Stimulated activated CD8-positive, alpha-beta memory T cell treated with anti-CD3 and anti-CD28 coated beads, Interleukin-7, amount 100 ng/mL, for 4 hours (primary cell): ENCODE measurements around the gene PPA2.
"Not testable (repeated sequence)": the region's sequence is repeated elsewhere in the genome, so short reads cannot be mapped to it uniquely, and the experiment has no call there.

ENCODE experiments used
- DNase-seq, 2 donors: peaks; one replicate each; pipeline ENCODE4 v3.0.0-alpha.2; 2020; ENCODE audit warnings: low read depth in 2 of 2

The PPA2 gene

DNA sequence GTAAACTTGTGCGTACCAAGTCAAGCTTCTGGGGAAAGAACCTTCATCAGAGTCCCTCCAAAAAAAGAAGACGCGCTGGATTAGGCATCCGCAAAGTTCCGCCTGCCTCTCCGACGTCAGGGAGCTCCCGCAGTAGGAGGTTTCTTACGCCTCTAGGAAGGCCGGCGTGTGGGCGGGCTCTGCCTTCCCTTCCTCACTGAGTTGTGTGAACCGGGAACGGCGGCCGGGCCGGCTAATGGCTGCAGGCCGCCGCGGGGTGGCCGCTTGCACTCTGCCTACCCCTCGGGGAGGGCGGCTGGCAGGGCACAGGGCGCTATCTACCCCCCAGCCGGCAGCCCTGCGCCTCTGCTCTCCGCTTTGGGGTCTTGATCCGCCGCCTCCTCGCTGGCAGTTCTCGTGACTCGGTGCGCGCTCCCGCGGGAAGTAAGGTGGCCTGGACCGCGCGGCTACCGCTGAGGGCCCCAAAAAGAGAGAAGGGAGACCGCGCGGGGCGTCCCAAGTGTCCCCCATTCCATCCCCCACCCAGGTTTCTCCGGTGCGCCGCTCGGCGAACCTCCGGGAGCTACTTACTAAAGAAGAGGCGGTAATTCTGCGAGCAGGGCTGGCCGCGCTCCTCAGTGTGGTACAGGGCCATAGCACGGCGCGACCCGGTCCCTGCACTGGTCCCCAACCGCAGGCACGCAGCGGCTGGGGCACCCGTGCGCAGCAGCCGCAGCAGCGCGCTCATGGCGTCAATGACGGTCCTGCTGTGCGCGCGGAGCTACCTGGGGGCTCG lies at the start of gene PPA2:
TSS of gene PPA2 (minus strand) at position 739 of the 775 bp plus-strand sequence. CDS start at position 727, 12 bp downstream.
- peak; percentile 54 to 61 for DNase-seq

DNA sequence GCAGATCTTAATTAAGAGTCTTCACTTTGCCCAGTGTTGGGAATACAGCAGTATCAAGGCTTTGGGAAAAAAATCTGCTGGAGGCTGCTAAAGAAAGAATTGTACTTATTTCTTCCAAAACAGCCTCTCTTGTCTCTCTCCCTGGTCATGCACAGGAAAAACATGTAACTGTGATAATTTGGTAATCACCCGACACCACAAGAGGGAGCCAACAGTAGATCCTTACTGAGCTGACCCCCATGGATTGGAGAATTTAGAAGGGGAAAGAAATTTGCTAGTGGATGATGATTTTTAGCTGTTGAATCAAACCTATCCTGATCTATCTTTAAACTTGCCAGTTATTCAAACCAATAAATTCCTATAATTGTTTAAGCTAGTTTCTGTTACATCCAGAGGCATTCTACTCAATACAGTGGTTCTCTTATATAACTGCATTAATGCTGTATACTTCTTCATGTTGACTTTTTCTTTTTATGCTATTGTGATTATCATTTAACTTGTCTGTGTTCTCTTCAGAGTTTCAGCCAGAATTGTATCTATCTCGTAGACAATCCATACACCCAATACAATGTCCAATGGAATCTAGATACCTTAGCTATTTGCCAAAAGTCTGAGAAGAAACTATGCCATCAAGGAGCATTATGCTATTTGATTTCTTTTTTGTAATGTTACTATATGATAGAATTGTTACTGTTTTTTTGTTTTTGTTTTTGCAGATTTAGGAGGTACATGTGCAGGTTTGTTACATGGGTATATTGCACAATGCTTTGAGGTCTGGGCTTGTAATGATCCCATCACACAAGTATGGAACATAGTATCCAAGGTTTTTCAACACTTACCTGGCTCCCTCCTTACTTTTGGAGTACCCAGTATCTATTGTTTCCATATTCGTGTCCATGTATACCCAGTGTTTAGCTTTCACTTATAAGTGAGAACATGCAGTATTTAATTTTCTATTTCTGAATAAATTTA lies 47.2 kb upstream of the PPA2 start:
- DNase-seq: no peak

DNA sequence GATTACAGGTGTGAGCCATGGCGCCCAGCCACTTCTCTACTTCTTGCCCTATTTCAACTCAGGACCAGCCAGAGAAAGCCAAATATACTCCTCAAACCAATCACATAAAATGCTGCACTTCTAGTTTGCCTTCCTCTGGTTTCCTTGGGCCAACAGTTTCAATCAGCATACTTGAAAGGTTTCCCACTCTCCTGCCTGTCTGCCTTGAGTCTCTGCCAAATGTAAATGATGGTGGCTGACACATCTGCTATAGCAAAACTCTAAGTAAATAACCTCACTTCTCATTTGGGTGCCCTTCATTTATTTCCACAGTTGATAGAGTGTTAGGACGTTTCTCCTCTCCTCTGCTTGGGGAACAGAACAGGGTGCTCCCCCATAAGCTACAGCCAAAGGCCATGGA lies 36.4 kb upstream of the PPA2 start:
- DNase-seq: no peak

DNA sequence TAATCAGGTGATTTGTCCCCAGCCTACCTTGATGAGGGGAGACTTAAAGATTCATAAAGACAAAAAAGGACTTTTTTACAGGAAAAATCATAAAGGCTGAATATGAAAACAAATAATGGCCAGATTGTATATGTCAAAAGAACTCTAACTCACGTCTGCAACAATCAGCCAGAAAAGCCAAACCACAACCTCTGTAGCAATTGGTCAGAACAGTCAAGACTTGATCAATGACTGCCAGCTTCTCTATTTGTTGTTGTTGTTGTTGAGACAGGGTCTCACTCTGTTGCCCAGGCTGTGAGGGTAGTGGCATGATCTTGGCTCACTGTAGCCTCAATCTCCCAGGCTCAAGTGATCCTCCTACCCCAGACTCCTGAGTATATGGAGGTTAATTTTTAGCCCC lies 35.9 kb upstream of the PPA2 start:
- DNase-seq: no peak

DNA sequence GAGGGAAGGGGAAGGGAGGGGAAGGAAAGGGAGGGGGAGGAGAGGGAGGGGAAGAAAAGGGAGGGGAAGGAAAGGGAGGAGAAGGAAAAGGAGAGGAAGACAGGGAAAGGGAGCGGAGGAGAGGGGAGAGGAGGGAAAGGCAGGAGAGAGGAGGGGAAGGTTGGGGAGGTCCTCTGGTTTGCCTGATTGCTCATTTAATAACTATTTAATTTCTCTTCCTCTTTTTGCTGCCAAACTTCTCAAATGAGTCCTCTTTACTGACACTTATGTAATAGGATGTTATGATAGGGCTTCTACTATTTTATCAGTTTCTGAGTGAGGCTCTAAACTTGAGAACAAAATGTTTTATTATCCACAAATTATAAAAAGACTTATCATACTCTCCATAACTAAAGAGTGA lies 35.4 kb upstream of the PPA2 start:
- no peak for DNase-seq

DNA sequence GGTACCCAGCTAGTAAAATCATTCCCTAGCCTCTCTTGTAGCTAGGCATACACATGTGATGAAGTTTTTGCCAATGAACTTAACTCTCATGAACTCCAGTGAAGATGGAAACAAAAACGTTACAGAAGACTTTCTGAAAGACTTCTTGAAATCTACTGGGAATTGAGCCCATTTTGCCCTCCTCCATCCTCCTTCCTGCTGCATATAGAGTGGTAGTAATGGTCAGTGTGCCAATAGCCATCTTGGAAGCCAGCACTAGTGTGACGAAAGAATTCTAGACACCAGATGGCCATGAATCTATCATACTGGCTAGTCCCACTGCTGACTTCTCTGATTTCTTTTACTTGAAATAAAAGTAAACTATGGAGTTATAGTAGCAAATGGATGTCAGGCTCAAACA lies 30.9 kb upstream of the PPA2 start:
- DNase-seq: no peak

DNA sequence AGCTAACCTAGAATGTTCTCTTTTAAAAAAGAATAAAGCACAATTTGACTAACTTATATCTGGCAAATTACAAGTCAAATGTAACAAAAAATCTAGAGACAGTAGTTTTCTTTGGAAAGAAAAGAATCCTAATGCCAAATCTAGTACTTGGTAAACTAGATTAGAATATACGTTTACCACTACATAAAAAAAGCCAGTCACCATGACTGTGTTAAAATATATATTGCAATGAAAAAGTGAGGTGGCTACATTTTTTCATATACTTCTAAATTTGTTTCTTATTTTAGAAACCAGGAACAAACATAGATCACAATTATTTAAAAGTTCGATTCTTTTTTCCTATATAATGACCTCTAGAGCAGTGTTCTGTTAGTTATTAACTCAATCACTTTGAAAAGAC lies 29.6 kb upstream of the PPA2 start:
- no peak for DNase-seq

DNA sequence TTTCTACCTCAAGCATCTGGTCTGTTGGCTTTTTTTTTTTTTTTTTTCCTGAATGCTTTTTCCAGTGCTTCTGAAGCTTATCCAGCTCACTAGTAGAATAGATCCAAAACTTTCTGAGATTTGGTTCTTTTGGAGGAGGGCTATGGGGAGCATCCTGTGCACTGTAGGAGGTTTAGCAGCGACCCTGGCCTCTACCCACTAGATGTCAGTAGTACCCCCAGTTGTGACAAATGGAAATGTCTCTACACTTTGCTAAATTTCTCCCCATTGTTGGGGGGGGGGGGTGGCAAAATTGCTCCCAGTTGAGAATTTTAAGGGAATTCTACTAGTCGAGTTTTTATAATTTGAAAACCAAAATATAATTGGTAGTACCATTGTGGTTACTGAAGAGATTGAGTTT lies 23.0 kb upstream of the PPA2 start:
- DNase-seq: no peak

DNA sequence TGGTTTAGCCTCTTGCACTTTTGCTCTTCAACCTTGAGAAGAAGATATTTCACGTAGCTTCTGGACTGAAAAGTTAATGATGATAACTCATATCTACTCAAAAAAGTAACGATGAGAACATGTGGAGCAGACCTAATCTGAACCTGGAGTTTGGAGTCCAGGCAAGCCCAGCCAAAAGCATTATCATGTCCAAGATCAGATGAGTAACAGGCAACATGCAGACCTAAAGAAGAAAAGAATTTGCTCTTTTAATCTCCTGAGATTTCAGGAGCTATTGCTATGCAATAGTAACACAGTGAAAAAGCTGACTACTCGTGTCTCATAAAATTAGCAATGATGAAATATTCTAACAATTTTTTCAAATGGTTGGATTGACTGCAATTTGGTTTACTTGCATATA lies 21.8 kb upstream of the PPA2 start:
- no peak for DNase-seq

DNA sequence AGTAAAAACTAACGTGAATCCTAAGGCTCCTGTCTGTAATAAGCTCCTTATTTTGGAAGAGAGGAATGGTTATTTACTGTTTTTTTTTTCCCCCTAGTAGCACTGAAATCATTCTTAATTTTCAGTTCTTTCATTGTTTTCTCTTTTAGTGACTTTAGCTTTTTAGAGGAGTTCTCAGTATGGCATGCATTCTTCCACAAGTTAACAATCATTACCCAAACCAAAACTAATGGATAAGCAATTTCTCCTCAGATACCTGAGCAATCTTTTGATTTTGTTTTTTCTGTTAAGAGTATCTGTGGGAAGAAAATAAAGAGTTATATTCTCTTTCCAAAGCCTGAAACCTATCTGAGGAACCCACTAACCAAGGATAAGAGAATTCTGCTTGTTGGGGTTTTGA lies 16.7 kb upstream of the PPA2 start:
- DNase-seq: no peak

DNA sequence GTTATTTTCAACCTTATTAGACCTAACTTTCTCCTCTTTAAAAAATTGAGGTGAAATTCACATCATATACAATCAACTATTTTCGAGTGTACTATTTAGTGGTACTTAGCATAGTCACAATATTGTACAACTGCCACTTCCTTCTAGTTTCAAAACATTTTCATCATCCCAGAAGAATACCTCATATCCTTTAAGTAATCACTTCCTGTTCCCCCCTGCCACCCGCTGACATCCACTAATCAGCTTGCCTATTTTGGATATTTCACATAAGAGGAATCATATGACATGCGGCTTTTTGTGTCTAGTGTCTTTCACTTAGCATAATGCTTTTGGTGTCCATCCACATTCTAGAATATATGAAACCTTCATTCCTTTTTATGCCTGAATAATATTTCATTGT lies 10.0 kb upstream of the PPA2 start:
- DNase-seq: no peak

DNA sequence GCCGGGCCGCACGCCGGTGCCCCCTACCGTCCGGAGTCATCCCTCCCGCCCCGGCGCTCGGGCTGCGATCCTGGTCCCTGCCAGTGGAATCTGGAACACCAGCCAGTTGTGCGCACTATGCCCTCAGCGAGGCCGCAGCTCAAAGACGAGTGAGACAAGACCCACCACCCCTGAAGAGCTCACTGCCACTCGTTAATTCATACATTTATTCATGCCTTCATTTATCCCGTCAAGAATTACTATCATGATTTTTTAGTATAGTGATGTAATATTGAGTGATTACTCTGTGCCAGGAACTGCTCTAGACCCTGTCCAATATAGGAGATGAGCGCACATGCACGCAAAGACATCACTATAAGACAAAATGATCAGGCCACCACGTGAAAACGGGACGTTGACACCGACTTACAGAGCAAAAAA lies 247 bp upstream of the PPA2 start:
- peak in 1 of 2 donors; percentile 79 for DNase-seq

DNA sequence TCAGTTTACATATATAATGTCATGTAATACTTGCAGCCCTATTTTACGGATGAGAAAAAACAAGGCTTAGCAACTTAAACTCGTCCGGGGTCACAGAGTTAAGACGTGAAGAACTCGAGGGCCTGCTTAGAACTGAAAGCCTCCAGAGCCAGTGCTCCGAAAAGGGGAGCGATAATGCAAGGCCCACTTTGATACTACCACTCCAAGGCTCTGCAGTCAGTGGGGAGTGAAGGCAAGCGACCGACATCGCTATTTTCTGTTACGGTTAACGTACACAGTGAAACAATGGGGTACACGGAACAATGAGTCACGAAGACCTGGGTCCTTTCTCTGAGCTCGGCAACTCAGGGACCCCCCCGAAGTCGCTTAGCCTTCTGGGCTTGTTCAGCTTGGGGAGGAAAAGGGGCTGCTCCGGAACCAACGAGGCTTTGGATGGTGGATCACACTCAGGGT lies 965 bp downstream of the PPA2 start:
- DNase-seq: no peak

DNA sequence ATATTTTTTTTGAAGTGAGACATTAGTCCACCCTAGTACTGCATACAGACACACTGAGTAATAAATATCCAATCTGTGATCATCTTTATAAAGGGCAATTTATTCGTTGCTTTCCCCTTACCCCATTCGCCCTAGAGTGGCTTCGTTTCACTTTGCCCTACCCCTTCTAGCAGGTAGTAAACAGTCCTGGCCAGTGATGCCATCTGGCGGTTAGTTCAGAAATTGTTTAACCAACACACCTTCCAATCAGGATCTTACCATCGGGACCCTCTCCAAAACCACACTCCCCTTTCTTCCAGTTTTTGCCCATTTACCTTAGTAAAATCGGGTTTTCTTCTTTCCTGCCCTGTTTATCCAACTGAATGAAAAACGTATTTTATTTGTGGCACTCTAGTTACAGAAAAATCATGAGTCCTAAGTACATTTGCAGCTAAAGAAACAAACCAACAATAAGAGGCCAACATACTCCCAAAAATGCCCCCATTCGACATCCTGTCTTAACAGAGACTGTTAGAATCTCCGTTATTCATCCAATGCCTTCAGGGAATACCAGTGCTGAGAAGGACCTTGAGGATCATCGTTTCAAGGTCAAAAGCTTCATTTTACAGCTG lies 2.2 kb downstream of the PPA2 start:
- peak; percentile 43 to 67 for DNase-seq

DNA sequence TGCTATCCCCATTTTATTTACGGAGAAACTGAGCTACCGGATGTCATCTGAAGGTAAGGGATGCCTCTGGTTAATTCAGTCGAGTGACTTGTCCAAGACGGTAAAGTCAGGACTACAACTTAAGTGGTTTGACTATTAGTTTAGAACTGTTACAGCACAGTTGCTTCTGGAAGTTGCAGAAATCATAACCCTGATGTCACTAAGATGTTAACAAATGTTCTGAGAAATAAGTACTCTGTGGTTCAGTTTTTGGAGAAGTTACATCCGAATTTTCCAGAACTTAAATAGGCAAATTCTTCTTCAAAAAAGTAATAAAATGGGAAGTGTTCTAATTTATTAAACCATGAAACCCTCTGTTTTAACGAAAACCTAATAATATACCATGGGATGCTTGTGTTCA lies 3.1 kb downstream of the PPA2 start:
- DNase-seq: no peak

DNA sequence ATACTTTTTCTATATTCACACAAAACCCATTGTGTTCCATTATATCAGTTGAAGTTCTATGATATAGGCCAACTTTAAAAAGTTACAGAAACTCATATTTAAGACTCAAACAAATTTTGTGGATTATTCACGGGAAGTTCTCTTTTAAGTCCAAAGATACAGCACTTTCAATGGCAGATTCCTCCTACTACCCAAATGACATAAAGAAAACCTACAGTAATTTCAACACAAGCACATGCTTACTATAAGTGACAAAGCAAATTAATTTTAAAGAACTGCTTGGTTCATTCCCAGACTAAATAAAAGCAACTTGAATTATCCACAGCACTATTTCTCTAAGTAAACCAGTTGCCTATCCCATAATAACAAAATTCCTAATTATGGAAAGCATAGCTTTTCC lies 4.1 kb downstream of the PPA2 start:
- DNase-seq: no peak

DNA sequence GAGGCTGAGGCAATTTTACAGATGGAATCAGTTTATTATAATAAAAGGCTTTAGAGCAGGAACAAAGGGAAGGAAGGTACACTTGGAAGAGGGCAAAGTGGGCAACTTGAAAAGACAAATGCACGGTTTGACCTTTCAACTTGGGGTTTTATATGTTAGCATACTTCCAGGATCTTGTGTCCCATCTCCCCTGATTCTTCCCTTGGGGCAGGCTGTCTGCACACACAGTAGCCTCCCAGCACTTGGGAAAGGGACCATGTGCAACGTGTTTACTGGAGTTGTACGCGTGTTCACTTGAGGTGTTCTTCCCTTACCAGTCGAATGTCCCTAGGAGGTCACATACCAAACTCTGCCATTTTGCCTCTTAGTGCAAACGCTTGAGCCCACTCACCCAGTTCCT lies 7.3 kb downstream of the PPA2 start:
- no peak for DNase-seq

DNA sequence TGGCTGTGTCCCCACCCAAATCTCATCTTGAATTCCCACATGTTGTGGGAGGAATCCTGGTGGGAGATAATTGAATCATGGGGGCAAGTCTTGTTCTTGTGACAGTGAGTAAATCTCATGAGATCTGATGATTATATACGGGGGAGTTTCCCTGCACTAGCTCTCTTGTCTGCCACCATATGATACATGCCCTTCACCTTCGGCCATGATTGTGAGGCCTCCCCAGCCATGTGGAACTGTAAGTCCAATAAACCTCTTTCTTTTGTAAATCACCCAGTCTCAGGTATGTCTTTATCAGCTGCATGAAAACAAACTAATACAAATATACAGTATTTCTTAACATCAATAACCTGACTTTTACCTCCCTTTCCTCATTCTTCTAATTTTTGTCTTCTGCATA lies 9.3 kb downstream of the PPA2 start:
- DNase-seq: not testable (repeated sequence)

DNA sequence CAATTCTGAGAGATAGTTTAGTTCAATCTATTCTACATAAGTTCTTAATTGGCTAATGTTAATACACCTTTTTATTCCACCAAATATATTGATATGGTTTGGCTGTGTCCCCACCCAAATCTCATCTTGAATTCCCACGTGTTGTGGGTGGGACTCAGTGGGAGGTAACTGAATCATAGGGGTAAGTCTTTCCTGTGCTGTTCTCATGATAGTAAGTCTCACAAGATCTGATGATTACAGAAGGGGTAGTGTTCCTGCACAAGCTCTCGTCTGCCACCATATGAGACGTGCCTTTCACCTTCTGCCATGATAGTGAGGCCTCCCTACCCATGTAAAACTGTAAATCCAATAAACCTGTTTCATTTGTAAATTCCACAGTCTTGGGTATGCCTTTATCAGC lies 11.3 kb downstream of the PPA2 start:
- no peak for DNase-seq

DNA sequence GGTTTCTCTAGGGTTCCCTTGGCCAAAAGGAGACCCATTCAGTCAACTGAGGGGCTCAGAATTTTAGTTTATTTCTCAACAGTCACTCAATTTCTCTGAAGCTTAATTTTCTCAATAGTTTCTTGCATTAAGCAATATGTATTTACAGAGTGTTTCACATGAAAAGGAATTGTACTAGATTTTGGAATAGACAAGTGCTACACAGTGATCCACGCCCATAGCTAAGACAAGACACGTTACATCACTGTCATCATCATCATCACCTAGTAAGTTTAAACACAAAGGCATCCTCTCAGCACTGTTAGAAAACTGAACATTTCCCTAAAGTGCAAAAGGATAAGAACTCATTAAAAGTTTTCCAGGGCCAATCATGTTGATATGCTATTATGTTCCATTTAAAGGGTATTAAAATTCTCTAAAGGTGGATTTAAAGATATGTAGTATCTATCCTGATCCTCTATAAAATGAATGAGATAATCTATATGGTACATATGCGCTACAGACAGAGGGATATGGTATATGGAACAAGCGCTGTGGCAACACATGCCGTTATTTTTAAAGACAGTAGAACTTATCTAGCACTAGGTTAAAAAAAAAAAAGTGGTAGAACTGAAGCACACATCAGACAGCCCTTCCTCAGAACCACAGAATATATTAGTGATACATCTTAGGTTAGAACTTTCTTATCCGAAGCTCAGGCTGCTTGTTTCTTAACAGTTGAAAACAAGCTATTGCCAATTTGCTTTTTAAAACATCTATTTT lies 12.1 kb downstream of the PPA2 start:
- DNase-seq: no peak

DNA sequence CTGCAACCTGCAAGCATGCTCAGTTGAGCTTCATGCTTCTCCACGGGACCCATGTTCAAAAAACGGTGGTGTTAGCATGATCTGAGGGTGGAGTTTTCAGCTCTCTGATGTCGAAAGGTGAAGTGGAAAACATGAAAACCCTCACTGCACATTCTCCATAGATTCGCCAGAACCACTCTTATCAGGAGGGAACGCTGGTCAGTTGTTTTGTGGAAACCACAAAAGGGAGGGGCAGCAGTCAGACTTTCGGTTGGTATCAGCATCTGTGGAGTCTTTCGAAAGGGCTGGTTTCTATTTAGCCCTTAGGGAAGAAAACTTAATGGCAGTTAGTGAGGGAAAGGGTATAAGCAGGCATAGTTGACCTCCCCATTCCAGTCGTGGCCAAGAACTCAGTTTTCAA lies 12.6 kb downstream of the PPA2 start:
- DNase-seq: no peak

DNA sequence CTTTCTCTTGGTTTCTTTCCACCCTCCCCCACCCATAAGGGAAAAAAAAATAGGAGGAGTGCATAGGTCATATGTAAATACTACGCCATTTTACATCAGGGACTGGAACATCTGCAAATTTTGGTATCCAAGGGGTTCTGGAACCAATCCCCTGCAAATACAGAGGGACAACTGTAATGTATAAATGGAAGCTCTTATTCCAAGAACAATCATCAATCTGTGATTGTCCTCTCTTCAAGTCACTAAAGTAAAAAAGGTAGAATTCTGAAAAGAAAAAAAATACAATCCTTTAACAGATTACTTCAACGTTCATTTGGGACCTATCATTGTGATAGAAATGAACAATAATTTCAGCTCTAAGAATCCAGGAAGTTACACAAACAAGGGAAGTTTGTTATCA lies 13.6 kb downstream of the PPA2 start:
- DNase-seq: no peak
